OCI-LY1 (cell line): ENCODE results near the gene NELL1.

ENCODE experiments used
- H2AFZ ChIP-seq: fragments of 200-600 bp; sonication (generic), shearing (Covaris generic); 2 replicates; pipeline ENCODE4 v1.6.0; 2014; ENCODE audit warnings: antibody characterized with exemption, mild to moderate bottlenecking, low read length
- H3F3A ChIP-seq: fragments of 200-600 bp; sonication (generic), shearing (Covaris generic); 2 replicates; pipeline ENCODE4 v1.6.0; 2014; ENCODE audit warnings: mild to moderate bottlenecking, antibody characterized with exemption, low read length, moderate library complexity; ENCODE audit not compliant: insufficient read depth
- H3K27ac ChIP-seq: fragments of 200-600 bp; sonication (generic); 2 replicates; pipeline ENCODE4 v1.5.1; 2014; ENCODE audit warnings: low read length, mixed run types, mild to moderate bottlenecking, low read depth; ENCODE audit not compliant: poor library complexity, severe bottlenecking
- H3K27me3 ChIP-seq: fragments of 200-600 bp; sonication (generic); 2 replicates; pipeline ENCODE4 v1.6.0; 2014; ENCODE audit warnings: antibody characterized with exemption, mild to moderate bottlenecking, low read length, moderate library complexity; ENCODE audit not compliant: insufficient read depth
- H3K36me3 ChIP-seq: fragments of 200-600 bp; sonication (generic); 2 replicates; pipeline ENCODE4 v1.6.1; 2014; ENCODE audit warnings: mild to moderate bottlenecking, antibody characterized with exemption, low read length, moderate library complexity, mixed read lengths; ENCODE audit not compliant: insufficient read depth
- H3K4me1 ChIP-seq: fragments of 200-600 bp; sonication (generic); 2 replicates; pipeline ENCODE4 v1.5.1; 2014; ENCODE audit warnings: mild to moderate bottlenecking, low read length, moderate library complexity; ENCODE audit not compliant: insufficient read depth, severe bottlenecking
- H3K4me2 ChIP-seq: fragments of 200-600 bp; sonication (generic), shearing (Covaris generic); 2 replicates; pipeline ENCODE4 v1.6.1; 2014; ENCODE audit warnings: low read length
- H3K4me3 ChIP-seq: fragments of 200-600 bp; sonication (generic); 2 replicates; pipeline ENCODE4 v1.5.1; 2014; ENCODE audit warnings: low read length, low read depth, mild to moderate bottlenecking, mixed read lengths; ENCODE audit not compliant: poor library complexity, severe bottlenecking
- H3K79me2 ChIP-seq: fragments of 200-600 bp; shearing (Covaris generic); 2 replicates; pipeline ENCODE4 v1.6.1; 2016; ENCODE audit warnings: mixed run types, low read length, mixed read lengths; ENCODE audit not compliant: insufficient read depth
- H3K9ac ChIP-seq: fragments of 200-600 bp; sonication (generic), shearing (Covaris generic); 2 replicates; pipeline ENCODE4 v1.6.1; 2014; ENCODE audit warnings: mild to moderate bottlenecking, low read length, mixed read lengths
- H3K9me2 ChIP-seq: fragments of 200-600 bp; sonication (generic), shearing (Covaris generic); 2 replicates; pipeline ENCODE4 v1.6.1; 2014; ENCODE audit warnings: low read depth, mild to moderate bottlenecking, low read length, mixed read lengths
- H3K9me3 ChIP-seq: fragments of 200-600 bp; shearing (Covaris generic); 2 replicates; pipeline ENCODE4 v1.6.1; 2014; ENCODE audit warnings: low read length, mixed read lengths
- H4K20me1 ChIP-seq: fragments of 200-600 bp; sonication (generic), shearing (Covaris generic); 2 replicates; pipeline ENCODE4 v1.6.0; 2016; ENCODE audit warnings: mild to moderate bottlenecking, low read length; ENCODE audit not compliant: insufficient read depth
- EZH2 ChIP-seq: fragments of 200-600 bp; sonication (generic), shearing (Covaris generic); IDR thresholded peaks from 2 replicates; pipeline ENCODE4 v1.8.0; 2017; ENCODE audit warnings: borderline replicate concordance, mixed run types, mild to moderate bottlenecking, antibody characterized with exemption, low read length, moderate library complexity, mixed read lengths
- TF ChIP-seq, protein P1 (sequence below): fragments of 200-600 bp; sonication (generic), shearing (Covaris generic); IDR thresholded peaks from 2 replicates; pipeline ENCODE4 v1.5.1; 2017; ENCODE audit warnings: mild to moderate bottlenecking, antibody characterized with exemption, low read length, moderate library complexity, mixed read lengths

The NELL1 gene

GRCh38 chr11:21195995-21196394, 526.6 kb downstream of the NELL1 start:
- H3K9me3 ChIP-seq, result no peaks in the 10 kb centered on the region
- no peaks in the 10 kb centered on the region for H3K36me3 ChIP-seq
- no peaks in the 10 kb centered on the region for H3K27me3 ChIP-seq
- no peaks in the 10 kb centered on the region for H3F3A ChIP-seq
- H4K20me1 ChIP-seq, result no peaks in the 10 kb centered on the region
- H3K9me2 ChIP-seq, result no peaks in the 10 kb centered on the region
- TF ChIP-seq EZH2, result no peak
- TF ChIP-seq, protein P1, sequence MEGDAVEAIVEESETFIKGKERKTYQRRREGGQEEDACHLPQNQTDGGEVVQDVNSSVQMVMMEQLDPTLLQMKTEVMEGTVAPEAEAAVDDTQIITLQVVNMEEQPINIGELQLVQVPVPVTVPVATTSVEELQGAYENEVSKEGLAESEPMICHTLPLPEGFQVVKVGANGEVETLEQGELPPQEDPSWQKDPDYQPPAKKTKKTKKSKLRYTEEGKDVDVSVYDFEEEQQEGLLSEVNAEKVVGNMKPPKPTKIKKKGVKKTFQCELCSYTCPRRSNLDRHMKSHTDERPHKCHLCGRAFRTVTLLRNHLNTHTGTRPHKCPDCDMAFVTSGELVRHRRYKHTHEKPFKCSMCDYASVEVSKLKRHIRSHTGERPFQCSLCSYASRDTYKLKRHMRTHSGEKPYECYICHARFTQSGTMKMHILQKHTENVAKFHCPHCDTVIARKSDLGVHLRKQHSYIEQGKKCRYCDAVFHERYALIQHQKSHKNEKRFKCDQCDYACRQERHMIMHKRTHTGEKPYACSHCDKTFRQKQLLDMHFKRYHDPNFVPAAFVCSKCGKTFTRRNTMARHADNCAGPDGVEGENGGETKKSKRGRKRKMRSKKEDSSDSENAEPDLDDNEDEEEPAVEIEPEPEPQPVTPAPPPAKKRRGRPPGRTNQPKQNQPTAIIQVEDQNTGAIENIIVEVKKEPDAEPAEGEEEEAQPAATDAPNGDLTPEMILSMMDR, result no peak
- H3K79me2 ChIP-seq, result no peaks in the 10 kb centered on the region
- H3K4me2 ChIP-seq, result no peak overlapping the region
- H3K9ac ChIP-seq, result no peak overlapping the region
- H2AFZ ChIP-seq, result no peak overlapping the region
- H3K4me3 ChIP-seq, result no peak overlapping the region
- H3K27ac ChIP-seq, result no peak overlapping the region
- H3K4me1 ChIP-seq, result no peaks in the 10 kb centered on the region

DNA sequence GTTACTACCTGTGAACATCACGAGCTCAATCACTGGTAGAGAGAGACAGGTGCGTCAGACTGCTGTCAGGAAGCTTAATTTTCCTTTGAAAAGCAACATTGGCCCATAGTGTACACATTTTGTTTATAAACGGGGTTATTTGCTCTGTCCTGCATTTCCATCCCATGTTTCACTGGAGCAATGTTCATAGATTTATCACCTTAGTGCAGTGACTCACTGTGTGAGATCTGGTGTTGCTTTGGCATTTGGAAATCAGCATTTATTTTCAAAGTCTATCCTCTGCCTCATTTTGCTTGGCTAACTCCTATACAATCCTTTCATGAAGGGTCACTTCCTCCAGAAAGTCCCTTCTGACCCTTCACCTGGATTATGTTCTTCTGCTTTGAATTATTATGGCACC, 529.1 kb downstream of the NELL1 start:
- TF ChIP-seq, protein P1, result no peak
- TF ChIP-seq EZH2, result no peak
- no peak overlapping the region for H3K4me3 ChIP-seq
- H2AFZ ChIP-seq, result no peak overlapping the region
- H3F3A ChIP-seq, result no peaks in the 10 kb centered on the region
- H4K20me1 ChIP-seq, result no peaks in the 10 kb centered on the region
- H3K79me2 ChIP-seq, result no peaks in the 10 kb centered on the region
- no peak overlapping the region for H3K9ac ChIP-seq
- H3K27me3 ChIP-seq, result no peaks in the 10 kb centered on the region
- no peaks in the 10 kb centered on the region for H3K9me2 ChIP-seq
- no peaks in the 10 kb centered on the region for H3K9me3 ChIP-seq
- H3K36me3 ChIP-seq, result no peaks in the 10 kb centered on the region
- H3K4me2 ChIP-seq, result no peak overlapping the region
- no peak overlapping the region for H3K27ac ChIP-seq
- H3K4me1 ChIP-seq, result no peaks in the 10 kb centered on the region

DNA sequence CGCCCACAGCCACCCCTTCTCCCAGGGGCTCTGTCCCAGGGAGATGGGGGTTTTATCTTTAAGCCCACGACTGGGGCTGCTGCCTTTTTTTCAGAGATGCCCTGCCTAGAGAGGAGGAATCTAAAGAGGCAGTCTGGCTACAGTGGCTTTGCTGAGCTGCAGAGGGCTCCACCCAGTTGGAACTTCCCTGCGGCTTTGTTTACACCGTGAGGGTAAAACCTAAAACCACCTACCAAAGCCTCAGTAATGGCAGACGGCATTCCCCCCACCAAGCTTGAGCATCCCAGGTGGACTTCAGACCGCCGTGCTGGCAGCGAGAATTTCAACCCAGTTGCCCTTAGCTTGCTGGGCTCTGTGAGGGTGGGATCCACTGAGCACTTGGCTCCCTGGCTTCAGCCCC, 535.8 kb downstream of the NELL1 start:
- no peak overlapping the region for H3K4me3 ChIP-seq
- H3K9ac ChIP-seq, result no peak overlapping the region
- H3K79me2 ChIP-seq, result no peaks in the 10 kb centered on the region
- no peaks in the 10 kb centered on the region for H3K4me1 ChIP-seq
- H3F3A ChIP-seq, result no peaks in the 10 kb centered on the region
- no peaks in the 10 kb centered on the region for H3K9me3 ChIP-seq
- H3K27ac ChIP-seq, result no peak overlapping the region
- H3K27me3 ChIP-seq, result no peaks in the 10 kb centered on the region; the same call in 1 of the 2 replicates
- no peaks in the 10 kb centered on the region for H3K9me2 ChIP-seq
- TF ChIP-seq EZH2, result no peak
- TF ChIP-seq, protein P1, result no peak
- no peaks in the 10 kb centered on the region for H4K20me1 ChIP-seq
- no peak overlapping the region for H3K4me2 ChIP-seq
- H3K36me3 ChIP-seq, result no peaks in the 10 kb centered on the region
- H2AFZ ChIP-seq, result no peak overlapping the region
